Prostate gland (tissue), 2 donors: ENCODE measurements around the gene NPAT. TPM values are rescaled to one million over a fixed set of nuclear protein-coding genes. Genes with fewer than 3 reads are reported as not detected.

Experiments
- DNase-seq: peaks from one replicate; pipeline ENCODE4 v3.0.0-alpha.2; 2019; ENCODE audit warnings: low spot score
- H3K27ac ChIP-seq, 2 donors: fragments of 200-600 bp; sonication (generic); 2 replicates each; pipeline ENCODE4 v1.5.1; 2017 to 2019
- H3K27me3 ChIP-seq: fragments of 200-600 bp; sonication (generic); replicated peaks from 2 replicates; pipeline ENCODE4 v1.5.1; 2019; ENCODE audit not compliant: insufficient read depth
- H3K36me3 ChIP-seq, 2 donors: fragments of 200-600 bp; sonication (generic); 1 replicate in 1 of 2; 2 replicates in 1 of 2; pipeline versions ENCODE4 v1.5.1 to v1.8.1; 2017 to 2019
- H3K4me1 ChIP-seq: fragments of 200-600 bp; sonication (generic); replicated peaks from 2 replicates; pipeline ENCODE4 v1.5.1; 2019
- H3K4me3 ChIP-seq, 2 donors: fragments of 200-600 bp; sonication (generic); 2 replicates each; pipeline ENCODE4 v1.5.1; 2017 to 2019
- H3K9me3 ChIP-seq: fragments of 200-600 bp; sonication (generic); 2 replicates; pipeline ENCODE4 v1.5.1; 2017
- CTCF ChIP-seq, 4 experiments: fragments of 200-600 bp in 2 of 4; fragments of 450-650 bp in 2 of 4; sonication (generic) in 2 of 4; IDR thresholded peaks; 1 replicate in 3 of 4; 2 replicates in 1 of 4; pipeline ENCODE4 v1.5.1; 2016 to 2019; ENCODE audit warnings: antibody characterized with exemption in 4 of 4, mild to moderate bottlenecking in 2 of 4, moderate library complexity in 2 of 4
- POLR2A ChIP-seq: fragments of 450-650 bp; IDR thresholded peaks from one replicate; pipeline ENCODE4 v1.6.1; 2016; ENCODE audit warnings: antibody characterized with exemption, mild to moderate bottlenecking
- POLR2AphosphoS5 ChIP-seq: sonication (generic); formaldehyde crosslinking; IDR thresholded peaks from one replicate; pipeline ENCODE4 v1.6.1; 2017; ENCODE audit warnings: antibody characterized with exemption
- WGBS: methylation state at CpG from one replicate; pipeline ENCODE4 v1.1.5; 2018; 5-methylcytosine and 5-hydroxymethylcytosine counted together
- intact Hi-C: fragments of 100-400 bp; cut with DNase I; formaldehyde crosslinking; loops from one replicate; pipeline ENCODE4 v1.14.2; 2022
- total RNA-seq, 2 donors: library from RNA; depleted of rRNA; stranded (reverse); fragments of >200 nt; gene quantifications; one replicate each; pipeline ENCODE4 v1.1.0, GENCODE V29; 2016

The NPAT gene
- total RNA-seq, 2 donors from 2014 or later, result 18.1 to 25.3 TPM

- Histone ChIP-seq H3K9me3 (no peaks in the 10 kb centered on the region), H3K4me1 (no peaks in the 10 kb centered on the region), H3K36me3 (no peaks in the 10 kb centered on the region), H3K27me3 (no peaks in the 10 kb centered on the region), H3K4me3 (no peak overlapping the region), H3K27ac (no peak overlapping the region)
- TF ChIP-seq POLR2A, result no peak
- TF ChIP-seq CTCF (IDR thresholded peaks at IDR 0.05), result no peak
- TF ChIP-seq POLR2AphosphoS5, result no peak
- no peak for DNase-seq
- intact Hi-C loops, result no loop called here
These were observed 25.1 kb downstream of the NPAT start for GRCh38 chr11:108197351-108197750.

GRCh38 chr11:108196901-108197300 is 25.5 kb downstream of the NPAT start:
- H3K4me3 ChIP-seq, result no peak overlapping the region
- intact Hi-C loops, result no loop called here
- DNase-seq, result no peak
- TF ChIP-seq POLR2A (no peak), POLR2AphosphoS5 (no peak), CTCF (IDR thresholded peaks at IDR 0.05) (no peak)
- H3K36me3 ChIP-seq, result no peaks in the 10 kb centered on the region
- no peak overlapping the region for H3K27ac ChIP-seq
- H3K4me1 ChIP-seq, result no peaks in the 10 kb centered on the region
- H3K9me3 ChIP-seq, result no peaks in the 10 kb centered on the region
- 78% methylated on average over 3 of the region's 3 CpGs for WGBS
- no peaks in the 10 kb centered on the region for H3K27me3 ChIP-seq

- no peak overlapping the region for H3K4me3 ChIP-seq
- no peaks in the 10 kb centered on the region for H3K9me3 ChIP-seq
- no peaks in the 10 kb centered on the region for H3K36me3 ChIP-seq
- H3K27me3 ChIP-seq, result no peaks in the 10 kb centered on the region
- no peak overlapping the region for H3K27ac ChIP-seq
- intact Hi-C loops, result no loop called here
- DNase-seq, result no peak
- H3K4me1 ChIP-seq, result no peaks in the 10 kb centered on the region
- TF ChIP-seq POLR2AphosphoS5 (no peak), POLR2A (no peak), CTCF (IDR thresholded peaks at IDR 0.05) (no peak)
These were observed 28.7 kb downstream of the NPAT start for GRCh38 chr11:108193725-108194124.

GRCh38 chr11:108177570-108177969 is 44.9 kb downstream of the NPAT start:
- TF ChIP-seq POLR2A, result no peak
- TF ChIP-seq POLR2AphosphoS5, result no peak
- no peak for TF ChIP-seq CTCF (IDR thresholded peaks at IDR 0.05)
- Histone ChIP-seq H3K36me3 (no peaks in the 10 kb centered on the region), H3K27me3 (no peaks in the 10 kb centered on the region), H3K27ac (no peak overlapping the region), H3K9me3 (no peaks in the 10 kb centered on the region), H3K4me1 (no peaks in the 10 kb centered on the region), H3K4me3 (no peak overlapping the region)
- WGBS, result 97% methylated on average over 5 of the region's 5 CpGs
- intact Hi-C loops, result no loop called here
- no peak for DNase-seq

GRCh38 chr11:108170184-108170583 is 52.3 kb downstream of the NPAT start:
- Histone ChIP-seq H3K4me1 (no peaks in the 10 kb centered on the region), H3K4me3 (no peak overlapping the region), H3K36me3 (peaks cover 0 to 6% of the 10 kb centered on the region in 2 donors), H3K27me3 (no peaks in the 10 kb centered on the region), H3K27ac (no peak overlapping the region), H3K9me3 (no peaks in the 10 kb centered on the region)
- intact Hi-C loops, result no loop called here
- DNase-seq, result no peak
- 83% methylated on average over 2 of the region's 2 CpGs for WGBS
- TF ChIP-seq CTCF (IDR thresholded peaks at IDR 0.05) (no peak), POLR2A (no peak), POLR2AphosphoS5 (no peak)
